Lower leg skin (tissue), 4 donors: Measurements from ENCODE around the gene RXYLT1. TPM values are rescaled to one million over a fixed set of nuclear protein-coding genes. Genes with fewer than 3 reads are reported as not detected.

Source experiments
- DNase-seq, 2 donors: peaks; one replicate each; pipeline ENCODE4 v3.0.0-alpha.2; 2019; ENCODE audit warnings: low spot score in 2 of 2
- H3K4me3 ChIP-seq: fragments of 200-600 bp; sonication (generic); 2 replicates; pipeline ENCODE4 v1.5.1; 2017; ENCODE audit warnings: mild to moderate bottlenecking, low read depth; ENCODE audit not compliant: poor library complexity, severe bottlenecking
- CTCF ChIP-seq, 3 donors: fragments of 450-650 bp; IDR thresholded peaks; one replicate each; pipeline ENCODE4 v1.5.1; 2016; ENCODE audit warnings: antibody characterized with exemption in 3 of 3, mild to moderate bottlenecking in 3 of 3, moderate library complexity in 2 of 3
- POLR2A ChIP-seq, 2 donors: fragments of 450-650 bp; IDR thresholded peaks; one replicate each; pipeline ENCODE4 v1.6.1; 2016 to 2017; ENCODE audit warnings: antibody characterized with exemption in 2 of 2, mild to moderate bottlenecking in 1 of 2, moderate library complexity in 1 of 2
- WGBS, 2 donors: methylation state at CpG; one replicate each; pipeline ENCODE4 v1.1.5; 2018; 5-methylcytosine and 5-hydroxymethylcytosine counted together
- intact Hi-C: fragments of 100-400 bp; cut with DNase I; formaldehyde crosslinking; loops from one replicate; pipeline ENCODE4 v1.15.0; 2023; ENCODE audit warnings: low total_unique reads
- total RNA-seq, 4 donors: library from RNA; depleted of rRNA; stranded (reverse); fragments of >200 nt; gene quantifications; one replicate each; pipeline ENCODE4 v1.1.0, GENCODE V29; 2016

The RXYLT1 gene
- total RNA-seq, 4 donors from 2014 or later: 10.1 to 16.4 (median 14.7) TPM

DNA sequence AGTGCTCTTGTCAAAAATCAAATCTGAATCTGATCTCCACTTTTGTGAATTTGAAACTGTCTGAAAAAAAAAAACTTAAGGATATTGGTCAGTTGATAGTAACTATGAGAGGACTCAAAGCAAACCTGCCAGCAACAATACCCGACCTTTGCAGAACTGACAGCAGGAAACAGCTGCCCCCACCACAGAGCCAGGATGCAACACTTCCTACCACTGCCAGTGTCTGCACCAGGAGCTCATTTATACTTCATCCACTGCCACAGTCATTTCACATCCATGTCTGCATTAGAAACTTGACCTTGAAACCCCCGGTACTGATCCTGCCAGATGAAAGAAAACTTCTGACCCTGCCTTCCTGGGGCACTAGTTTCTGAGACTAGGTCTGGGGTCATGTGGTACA lies 27.4 kb upstream of the RXYLT1 start:
- H3K4me3 ChIP-seq: no peak overlapping the region
- WGBS, 2 donors: 28 to 40% methylated on average over 2 of the region's 2 CpGs
- no peak for TF ChIP-seq POLR2A (IDR thresholded peaks at IDR 0.05)
- DNase-seq: no peak
- intact Hi-C loops: no loop called here

- intact Hi-C loops: no loop called here
- H3K4me3 ChIP-seq: no peak overlapping the region
- WGBS, 2 donors: 76 to 90% methylated on average over 2 of the region's 2 CpGs
- no peak for TF ChIP-seq POLR2A (IDR thresholded peaks at IDR 0.05)
- no peak for TF ChIP-seq CTCF (IDR thresholded peaks at IDR 0.05)
- DNase-seq: no peak
These were observed 26.9 kb upstream of the RXYLT1 start for GRCh38 chr12:63752841-63753240.

- no peak overlapping the region for H3K4me3 ChIP-seq
- no peak for TF ChIP-seq POLR2A (IDR thresholded peaks at IDR 0.05)
- TF ChIP-seq CTCF (IDR thresholded peaks at IDR 0.05): no peak
- DNase-seq: no peak
- intact Hi-C loops: no loop called here
These were observed 26.0 kb upstream of the RXYLT1 start for GRCh38 chr12:63753743-63754142.

DNA sequence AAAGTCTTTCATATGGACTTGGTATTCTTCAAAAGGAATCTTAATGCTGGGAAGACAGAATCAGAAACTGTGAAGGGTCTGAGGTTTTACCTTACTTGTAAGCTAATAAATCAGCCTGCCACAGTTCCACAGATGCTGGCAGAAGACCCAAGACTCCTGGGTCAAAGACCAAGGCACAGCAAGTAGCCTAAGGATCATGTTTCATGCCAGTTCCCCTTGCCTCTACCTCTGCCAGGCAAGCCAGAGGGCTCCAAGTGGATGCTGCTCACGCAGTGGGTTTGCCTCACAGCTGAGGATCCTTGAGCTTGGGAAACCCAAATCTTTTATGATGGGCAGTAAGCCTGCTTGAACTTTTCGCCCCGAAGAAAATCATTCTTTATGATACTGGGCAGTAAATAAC lies 15.2 kb upstream of the RXYLT1 start:
- no peak for TF ChIP-seq POLR2A (IDR thresholded peaks at IDR 0.05)
- TF ChIP-seq CTCF (IDR thresholded peaks at IDR 0.05): no peak
- no peak overlapping the region for H3K4me3 ChIP-seq
- intact Hi-C loops: no loop called here
- no peak for DNase-seq
- 45 to 48% methylated on average over 3 of the region's 3 CpGs for WGBS, 2 donors

DNA sequence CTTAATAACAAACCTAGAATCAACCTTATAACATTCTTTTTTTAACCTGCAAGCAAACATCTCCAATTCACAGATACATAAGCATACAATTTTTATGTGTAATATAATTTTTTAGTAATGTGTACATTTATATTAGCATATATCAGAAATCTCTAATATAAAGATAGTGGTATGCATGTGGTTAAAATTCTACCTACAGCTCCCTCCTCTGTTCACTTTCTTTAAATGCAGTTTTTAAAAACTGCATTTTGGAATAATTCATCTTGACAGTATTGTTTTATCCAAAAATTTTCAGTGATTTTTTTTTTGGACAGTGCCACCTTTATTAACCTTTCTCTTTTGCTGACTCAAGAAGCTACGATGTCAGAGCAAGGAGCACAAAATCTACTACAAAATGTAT lies 13.2 kb upstream of the RXYLT1 start:
- TF ChIP-seq CTCF (IDR thresholded peaks at IDR 0.05) (no peak), POLR2A (IDR thresholded peaks at IDR 0.05) (no peak)
- no peak for DNase-seq
- no peak overlapping the region for H3K4me3 ChIP-seq
- intact Hi-C loops: no loop called here
- WGBS, 2 donors: 82 to 93% methylated on average over 1 of the region's 1 CpG

GRCh38 chr12:63770375-63770774 lies 9.3 kb upstream of the RXYLT1 start:
- no peak overlapping the region for H3K4me3 ChIP-seq
- WGBS, 2 donors: 93 to 100% methylated on average over 1 of the region's 1 CpG
- intact Hi-C loops: no loop called here
- TF ChIP-seq CTCF (IDR thresholded peaks at IDR 0.05) (no peak), POLR2A (IDR thresholded peaks at IDR 0.05) (no peak)
- DNase-seq: no peak
